ENCODE data around the gene NCKAP5.

The NCKAP5 gene

GRCh38 chr2:133426791-133427190, 141.5 kb downstream of the NCKAP5 start:
- Histone ChIP-seq H3K36me3 (no peaks in the 10 kb centered on the region), H3K9me3 (no peaks in the 10 kb centered on the region), H3K4me3 (ENCODE audit: low read depth in 1 of 2, low read length in 1 of 2) (no peak overlapping the region), H3K4me1 (ENCODE audit: control insufficient read depth in 1 of 2, insufficient read depth in 1 of 2, low read depth in 1 of 2, low read length in 1 of 2) (no peaks in the 10 kb centered on the region), H3K27ac (no peak overlapping the region), H3K27me3 (no peaks in the 10 kb centered on the region)
- TF ChIP-seq CTCF (IDR thresholded peaks at IDR 0.05) = no peak

GRCh38 chr2:133425612-133426011, 142.7 kb downstream of the NCKAP5 start:
- no peak overlapping the region for H3K27ac ChIP-seq
- no peaks in the 10 kb centered on the region for H3K27me3 ChIP-seq
- H3K4me3 ChIP-seq (ENCODE audit: low read depth in 1 of 2, low read length in 1 of 2) = no peak overlapping the region
- no peaks in the 10 kb centered on the region for H3K36me3 ChIP-seq
- no peaks in the 10 kb centered on the region for H3K9me3 ChIP-seq
- TF ChIP-seq CTCF (IDR thresholded peaks at IDR 0.05) = no peak
- H3K4me1 ChIP-seq (ENCODE audit: control insufficient read depth in 1 of 2, insufficient read depth in 1 of 2, low read depth in 1 of 2, low read length in 1 of 2) = no peaks in the 10 kb centered on the region

GRCh38 chr2:133424876-133425275, 143.4 kb downstream of the NCKAP5 start:
- H3K9me3 ChIP-seq = no peaks in the 10 kb centered on the region
- H3K27me3 ChIP-seq = no peaks in the 10 kb centered on the region
- TF ChIP-seq CTCF (IDR thresholded peaks at IDR 0.05) = no peak
- no peaks in the 10 kb centered on the region for H3K4me1 ChIP-seq (ENCODE audit: control insufficient read depth in 1 of 2, insufficient read depth in 1 of 2, low read depth in 1 of 2, low read length in 1 of 2)
- H3K4me3 ChIP-seq (ENCODE audit: low read depth in 1 of 2, low read length in 1 of 2) = no peak overlapping the region
- no peaks in the 10 kb centered on the region for H3K36me3 ChIP-seq
- no peak overlapping the region for H3K27ac ChIP-seq

- no peaks in the 10 kb centered on the region for H3K36me3 ChIP-seq
- no peaks in the 10 kb centered on the region for H3K4me1 ChIP-seq (ENCODE audit: control insufficient read depth in 1 of 2, insufficient read depth in 1 of 2, low read depth in 1 of 2, low read length in 1 of 2)
- H3K27ac ChIP-seq = no peak overlapping the region
- H3K27me3 ChIP-seq = no peaks in the 10 kb centered on the region
- H3K4me3 ChIP-seq (ENCODE audit: low read depth in 1 of 2, low read length in 1 of 2) = no peak overlapping the region
- H3K9me3 ChIP-seq = no peaks in the 10 kb centered on the region
- TF ChIP-seq CTCF (IDR thresholded peaks at IDR 0.05) = no peak
These were observed 145.3 kb downstream of the NCKAP5 start for GRCh38 chr2:133422931-133423351.

- H3K27ac ChIP-seq = no peak overlapping the region
- TF ChIP-seq CTCF (IDR thresholded peaks at IDR 0.05) = no peak
- no peak overlapping the region for H3K4me3 ChIP-seq (ENCODE audit: low read depth in 1 of 2, low read length in 1 of 2)
- no peaks in the 10 kb centered on the region for H3K9me3 ChIP-seq
- no peaks in the 10 kb centered on the region for H3K27me3 ChIP-seq
- H3K4me1 ChIP-seq (ENCODE audit: control insufficient read depth in 1 of 2, insufficient read depth in 1 of 2, low read depth in 1 of 2, low read length in 1 of 2) = no peaks in the 10 kb centered on the region
- no peaks in the 10 kb centered on the region for H3K36me3 ChIP-seq
These were observed 146.5 kb downstream of the NCKAP5 start for GRCh38 chr2:133421516-133422324.
